Ovary (tissue), 3 donors: ENCODE results near the gene IGFBP1.

Source experiments
- CTCF ChIP-seq, 3 donors: fragments of 450-650 bp in 2 of 3; fragments of 200-600 bp in 1 of 3; IDR thresholded peaks; one replicate each; pipeline versions ENCODE4 v1.5.1 to v1.8.0; 2016 to 2022; ENCODE audit warnings: antibody characterized with exemption in 3 of 3, mild to moderate bottlenecking in 1 of 3
- EP300 ChIP-seq: sonication (generic); formaldehyde crosslinking; IDR thresholded peaks from one replicate; pipeline ENCODE4 v1.6.1; 2017; ENCODE audit warnings: antibody characterized with exemption
- POLR2A ChIP-seq: fragments of 450-650 bp; IDR thresholded peaks from one replicate; pipeline ENCODE4 v1.6.1; 2017; ENCODE audit warnings: antibody characterized with exemption, mild to moderate bottlenecking, moderate library complexity
- donor health status: DM: no; HTN: no; CAD: no.

- no peak for TF ChIP-seq CTCF (IDR thresholded peaks at IDR 0.05)
- no peak for TF ChIP-seq EP300
- no peak for TF ChIP-seq POLR2A
These were observed 49.6 kb downstream of the IGFBP1 start for GRCh38 chr7:45937862-45938261.
